ENCODE results near the gene CHI3L2. TPM values are rescaled to one million over a fixed set of nuclear protein-coding genes. Genes with fewer than 3 reads are reported as not detected.

The CHI3L2 gene
- total and polyA plus RNA-seq, 9 of the 15 experiments (the other 6 are each of a cell fraction or from before 2014, with no cell fraction given) = 0.07 to 0.27 (median 0.15) TPM; not detected in 6

DNA sequence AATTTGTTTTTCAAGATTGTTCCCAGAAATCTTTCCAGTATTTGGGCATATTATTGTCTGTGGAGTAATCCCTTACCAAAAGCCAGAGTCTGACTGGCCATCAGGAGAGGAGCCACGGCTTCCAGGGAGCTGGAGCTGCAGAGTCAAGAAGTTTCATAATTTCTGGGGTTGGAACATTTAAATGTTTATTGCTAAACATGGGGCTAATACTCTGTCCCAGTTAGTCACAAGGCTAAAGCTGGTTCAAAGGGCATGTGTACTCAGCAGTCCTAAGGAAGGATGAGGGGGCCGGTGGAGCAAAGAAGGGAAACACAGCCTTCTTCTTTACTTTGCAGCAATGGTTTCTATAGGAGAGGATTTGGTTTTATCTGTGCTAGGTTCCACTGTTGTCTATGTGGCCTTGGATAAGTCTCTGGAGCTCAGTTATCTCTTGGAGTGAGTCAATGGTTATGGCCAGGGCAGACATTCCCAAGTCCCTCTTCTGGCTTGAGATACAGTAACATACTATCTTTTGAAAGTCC is 36.5 kb upstream of the CHI3L2 start (continued):
- TF ChIP-seq NR2C2 (CRISPR knock-in tag; IDR thresholded peaks at IDR 0.05) (no peak), NR2C2 (tag; IDR thresholded peaks at IDR 0.05) (peak; percentile 51)

DNA sequence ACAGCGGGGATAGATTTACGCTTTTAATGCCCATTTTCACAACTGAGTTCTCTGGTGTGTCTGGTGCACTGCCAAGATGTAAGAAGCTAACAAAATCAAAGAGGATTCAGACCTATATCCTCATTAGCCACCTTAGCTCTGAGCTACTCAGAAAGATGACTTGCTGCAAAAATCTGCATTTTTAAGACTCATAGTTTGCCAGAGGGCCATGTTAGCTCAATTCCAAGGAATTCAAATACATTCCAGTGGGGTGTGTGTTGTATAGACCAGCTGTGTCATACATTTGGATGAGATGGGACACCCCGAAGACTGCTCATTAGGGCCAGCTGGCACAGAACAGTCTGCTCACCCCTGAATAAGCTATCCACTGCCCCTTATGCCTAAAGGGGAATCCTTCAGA is 36.0 kb upstream of the CHI3L2 start:
- peaks cover 0 to 7% of the 10 kb centered on the region in 2 experiments; a peak in 3 of 5 replicates for H3K4me1 ChIP-seq (replicated peaks in 1 of 2; ENCODE audit: control insufficient read depth in 2 of 2, insufficient read depth in 2 of 2, low read length in 2 of 2)
- no peaks in the 10 kb centered on the region for H3K9me1 ChIP-seq (ENCODE audit: control insufficient read depth, insufficient read depth, low read length)
- no peak for TF ChIP-seq ZZZ3 (IDR thresholded peaks at IDR 0.05)
- TF ChIP-seq NR2C1 (IDR thresholded peaks at IDR 0.05) = no peak
- TF ChIP-seq NR2C1 (tag; IDR thresholded peaks at IDR 0.05) = no peak
- TF ChIP-seq, protein P1, sequence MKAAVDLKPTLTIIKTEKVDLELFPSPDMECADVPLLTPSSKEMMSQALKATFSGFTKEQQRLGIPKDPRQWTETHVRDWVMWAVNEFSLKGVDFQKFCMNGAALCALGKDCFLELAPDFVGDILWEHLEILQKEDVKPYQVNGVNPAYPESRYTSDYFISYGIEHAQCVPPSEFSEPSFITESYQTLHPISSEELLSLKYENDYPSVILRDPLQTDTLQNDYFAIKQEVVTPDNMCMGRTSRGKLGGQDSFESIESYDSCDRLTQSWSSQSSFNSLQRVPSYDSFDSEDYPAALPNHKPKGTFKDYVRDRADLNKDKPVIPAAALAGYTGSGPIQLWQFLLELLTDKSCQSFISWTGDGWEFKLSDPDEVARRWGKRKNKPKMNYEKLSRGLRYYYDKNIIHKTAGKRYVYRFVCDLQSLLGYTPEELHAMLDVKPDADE (conservative IDR thresholded peaks at IDR 0.05; ENCODE audit: control insufficient read depth, low read depth, low read length) = no peak
- no peak for TF ChIP-seq NUFIP1 (IDR thresholded peaks at IDR 0.05; ENCODE audit: partially characterized antibody)
- no peak for TF ChIP-seq TCFL5 (CRISPR knock-in tag; conservative IDR thresholded peaks at IDR 0.05)
- TF ChIP-seq ZNF644 (tag; IDR thresholded peaks at IDR 0.05; ENCODE audit: low read depth) = no peak
- no peak for TF ChIP-seq ZNF282 (CRISPR knock-in tag; IDR thresholded peaks at IDR 0.05)
- TF ChIP-seq, protein P2, sequence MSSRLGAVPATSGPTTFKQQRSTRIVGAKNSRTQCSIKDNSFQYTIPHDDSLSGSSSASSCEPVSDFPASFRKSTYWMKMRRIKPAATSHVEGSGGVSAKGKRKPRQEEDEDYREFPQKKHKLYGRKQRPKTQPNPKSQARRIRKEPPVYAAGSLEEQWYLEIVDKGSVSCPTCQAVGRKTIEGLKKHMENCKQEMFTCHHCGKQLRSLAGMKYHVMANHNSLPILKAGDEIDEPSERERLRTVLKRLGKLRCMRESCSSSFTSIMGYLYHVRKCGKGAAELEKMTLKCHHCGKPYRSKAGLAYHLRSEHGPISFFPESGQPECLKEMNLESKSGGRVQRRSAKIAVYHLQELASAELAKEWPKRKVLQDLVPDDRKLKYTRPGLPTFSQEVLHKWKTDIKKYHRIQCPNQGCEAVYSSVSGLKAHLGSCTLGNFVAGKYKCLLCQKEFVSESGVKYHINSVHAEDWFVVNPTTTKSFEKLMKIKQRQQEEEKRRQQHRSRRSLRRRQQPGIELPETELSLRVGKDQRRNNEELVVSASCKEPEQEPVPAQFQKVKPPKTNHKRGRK (tag; IDR thresholded peaks at IDR 0.05) = no peak
- TF ChIP-seq EZH2 (IDR thresholded peaks at IDR 0.05; ENCODE audit: borderline replicate concordance, low read depth, low read length) = no peak
- TF ChIP-seq, protein P3, sequence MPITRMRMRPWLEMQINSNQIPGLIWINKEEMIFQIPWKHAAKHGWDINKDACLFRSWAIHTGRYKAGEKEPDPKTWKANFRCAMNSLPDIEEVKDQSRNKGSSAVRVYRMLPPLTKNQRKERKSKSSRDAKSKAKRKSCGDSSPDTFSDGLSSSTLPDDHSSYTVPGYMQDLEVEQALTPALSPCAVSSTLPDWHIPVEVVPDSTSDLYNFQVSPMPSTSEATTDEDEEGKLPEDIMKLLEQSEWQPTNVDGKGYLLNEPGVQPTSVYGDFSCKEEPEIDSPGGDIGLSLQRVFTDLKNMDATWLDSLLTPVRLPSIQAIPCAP (CRISPR knock-in tag; IDR thresholded peaks at IDR 0.05; ENCODE audit: borderline replicate concordance) = no peak
- no peak for TF ChIP-seq ZC3H11A (IDR thresholded peaks at IDR 0.05; ENCODE audit: low read depth, low read length)
- no peaks in the 10 kb centered on the region for H3K9me3 ChIP-seq (replicated peaks; ENCODE audit: control insufficient read depth, insufficient read depth, low read depth, low read length)
- H3K4me3 ChIP-seq = no peak overlapping the region
- ChIA-PET POLR2A (interaction anchor here (0.6 to 2.2 kb wide), 5 partner anchors 8 to 47 kb away, joined by 3 to 9 read pairs (median 5); no protein-coding TSS in a partner anchor), CTCF (ENCODE audit: low intra/inter-chr PET ratio) (no interaction called here)
- no TSS peak for BruUV-seq (replicated peaks)
- no peaks in the 10 kb centered on the region for H4K20me1 ChIP-seq (replicated peaks; ENCODE audit: control insufficient read depth, insufficient read depth, low read length)
- no peak overlapping the region for H3K4me2 ChIP-seq (ENCODE audit: insufficient read depth, low read length)
- no peaks in the 10 kb centered on the region for H3K79me2 ChIP-seq (ENCODE audit: control insufficient read depth, insufficient read depth, low read length)
- WGBS (ENCODE audit: insufficient coverage, low coverage, missing lambda C conversion rate) = 52% methylated on average over 3 of the region's 3 CpGs
- no peak overlapping the region for H3K9ac ChIP-seq (ENCODE audit: insufficient read depth in 1 of 2, low read depth in 2 of 2, low read length in 2 of 2)
- no peak overlapping the region for H2AFZ ChIP-seq (ENCODE audit: low read depth, low read length)
- intact Hi-C loops (cut with micrococcal nuclease) = no loop called here
- peaks cover 19% of the 10 kb centered on the region for H3K36me3 ChIP-seq (ENCODE audit: control insufficient read depth, insufficient read depth, low read length)
- no peak overlapping the region for H3K27ac ChIP-seq (ENCODE audit: extremely low read depth, low read depth, low read length)
- ATAC-seq (no peak), FAIRE-seq (no peak), DNase-seq (ENCODE audit: extremely low read depth in 1 of 4, low spot score in 3 of 4) (no peak)
- in situ Hi-C loops (cut with MboI) = no loop called here
- H3K27me3 ChIP-seq (ENCODE audit: control insufficient read depth in 2 of 2, insufficient read depth in 2 of 2, low read length in 2 of 2) = no peaks in the 10 kb centered on the region
